HG03097 (cell line): ENCODE results near the gene MORC3.

Experiments
- ATAC-seq: cut with Tn5 transposase; IDR thresholded peaks from one replicate; pipeline ENCODE4 v1.9.1; 2021; ENCODE audit not compliant: unreplicated experiment, low FRiP score

The MORC3 gene

DNA sequence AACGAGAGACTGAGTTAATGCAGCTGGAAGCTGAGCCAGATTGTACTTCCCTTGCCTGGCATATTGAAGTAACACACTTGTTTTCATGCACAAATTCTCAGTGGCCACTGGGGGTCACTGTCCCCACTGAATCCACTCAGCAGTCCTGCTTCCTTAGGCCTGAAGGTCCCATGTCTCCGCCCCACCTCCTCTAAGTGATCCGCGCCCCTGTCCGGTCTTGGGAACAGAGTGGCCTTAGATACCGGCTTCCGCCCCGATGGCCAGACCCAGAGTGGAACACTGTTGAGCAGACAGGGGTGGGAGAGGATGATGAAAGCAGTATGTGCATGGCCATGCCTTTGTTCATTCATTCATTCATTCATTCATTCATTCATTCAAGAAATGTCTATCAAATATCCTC lies 100.0 kb downstream of the MORC3 start:
- ATAC-seq, result peak; percentile 52

DNA sequence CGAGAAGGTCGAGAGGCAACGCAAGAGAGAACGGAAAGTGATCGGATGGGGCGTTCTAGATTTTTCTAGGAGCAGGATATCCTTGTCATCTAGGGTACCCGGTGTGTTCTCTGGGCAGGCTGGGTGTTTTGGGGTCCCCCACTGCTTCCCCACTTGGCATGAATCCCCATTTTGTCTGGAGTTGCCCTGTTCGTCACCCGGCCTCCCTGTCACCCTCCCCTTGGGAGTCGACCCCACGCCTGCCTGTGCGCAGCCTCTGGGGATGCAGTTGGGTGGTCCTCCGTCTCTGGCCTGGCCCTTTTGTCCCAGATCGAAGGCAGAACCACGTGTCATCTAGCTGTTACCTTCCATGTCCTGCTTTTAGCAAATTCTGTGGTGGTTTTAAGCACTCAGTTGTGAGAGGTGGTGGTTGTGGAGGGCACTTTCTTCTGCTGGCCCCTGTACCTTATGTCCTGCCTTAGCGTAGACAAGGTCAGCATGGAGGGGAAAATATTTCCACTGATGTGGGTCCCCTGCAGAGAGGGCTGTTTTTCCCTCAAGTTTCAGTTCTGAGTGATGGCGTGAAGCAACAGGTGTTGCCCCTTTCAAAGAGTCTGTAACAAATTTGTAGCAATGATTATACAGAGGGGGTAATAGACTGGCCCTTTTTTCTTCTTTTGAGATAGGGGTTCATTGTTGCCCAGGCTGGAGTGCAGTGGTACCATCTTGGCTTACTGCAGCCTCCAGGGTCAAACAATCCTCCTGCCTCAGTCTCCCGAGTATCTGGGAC lies 100.8 kb downstream of the MORC3 start:
- ATAC-seq, result no peak

DNA sequence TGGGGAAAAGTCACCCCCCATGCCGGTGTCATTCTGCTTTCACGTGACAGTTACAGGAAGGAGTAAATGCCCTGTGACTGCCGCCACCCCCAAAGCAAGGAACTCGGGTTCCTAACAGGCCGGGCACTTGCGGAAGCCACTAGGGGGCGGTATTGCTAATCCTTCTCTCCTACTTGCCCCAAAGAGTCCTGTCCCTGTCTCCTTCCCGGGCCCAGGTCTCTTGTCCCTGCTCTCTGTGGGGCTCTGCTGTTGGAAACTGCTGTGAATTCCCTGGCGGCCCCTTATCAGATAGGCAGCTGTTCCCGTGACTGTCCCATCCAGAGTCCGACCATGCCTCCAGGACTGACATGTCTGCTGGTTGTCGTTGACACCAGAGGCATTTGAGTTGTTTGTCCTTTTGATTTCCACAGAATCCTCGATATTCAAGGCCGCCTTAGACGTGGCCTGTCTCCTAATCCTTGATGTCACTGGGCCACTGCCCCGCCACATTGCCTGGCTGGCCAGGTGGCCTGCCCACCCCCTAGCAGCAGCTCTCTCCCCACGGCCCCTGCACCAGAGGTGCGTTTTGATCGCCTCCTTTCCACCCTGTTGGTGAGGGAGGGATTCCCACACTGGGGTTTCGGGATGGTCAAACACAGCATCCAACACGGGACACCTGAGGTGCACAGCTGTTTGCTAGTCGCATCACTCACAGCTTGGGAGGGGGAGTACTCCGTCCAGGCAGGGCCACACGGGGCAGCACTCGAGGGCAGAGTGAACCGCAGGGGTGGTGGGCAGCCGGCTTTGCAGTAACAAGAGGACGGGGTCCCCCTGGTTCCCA lies 102.5 kb downstream of the MORC3 start:
- no peak for ATAC-seq

DNA sequence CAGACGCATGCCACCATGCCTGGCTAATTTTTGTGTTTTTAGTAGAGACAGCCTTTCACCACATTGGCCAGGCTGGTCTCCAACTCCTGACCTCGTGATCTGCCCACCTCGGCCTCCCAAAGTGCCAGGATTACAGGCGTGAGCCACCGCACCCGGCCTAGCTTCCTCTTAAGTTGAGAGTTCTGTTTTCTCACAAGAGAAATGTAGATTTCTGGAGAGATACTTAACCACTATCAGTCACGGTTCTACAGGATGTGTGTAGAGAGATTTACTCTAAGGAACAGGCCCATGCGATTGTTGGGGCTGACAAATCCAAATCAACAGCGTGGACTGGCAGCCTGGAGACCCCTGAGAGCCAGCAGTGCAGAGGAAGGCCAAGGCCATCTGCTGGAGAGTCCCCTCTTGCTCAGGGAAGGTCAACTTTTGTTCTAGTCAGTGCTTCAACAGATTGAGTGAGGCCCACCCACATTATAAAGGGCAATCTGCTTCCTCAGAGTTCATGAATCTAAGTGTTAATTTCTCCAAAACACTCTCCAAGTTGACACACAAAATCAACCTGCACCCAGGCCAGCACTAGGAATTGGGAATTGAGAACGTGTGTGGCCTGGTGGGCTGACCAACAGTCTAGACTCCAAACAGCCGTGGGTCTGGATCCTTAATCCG lies 103.9 kb downstream of the MORC3 start:
- no peak for ATAC-seq

DNA sequence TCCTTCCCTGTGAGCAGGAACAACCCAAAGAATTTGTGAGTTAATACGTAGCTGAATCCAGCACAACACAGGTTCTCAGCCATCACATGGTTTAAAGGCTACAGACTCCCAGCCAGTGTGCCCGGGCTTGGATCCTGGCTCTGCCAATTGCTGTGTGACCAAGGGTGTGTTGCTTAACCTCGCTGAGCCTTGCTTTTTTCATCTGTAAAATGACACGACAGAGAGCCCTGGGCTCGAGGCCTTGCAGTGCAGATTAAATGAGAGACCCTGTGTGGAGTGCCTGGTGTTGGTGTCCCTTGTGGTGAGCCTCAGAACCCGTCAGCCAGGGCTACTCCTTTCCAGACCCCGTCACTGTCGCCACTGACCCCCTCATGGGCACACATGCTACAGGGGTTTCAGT lies 104.6 kb downstream of the MORC3 start:
- no peak for ATAC-seq

DNA sequence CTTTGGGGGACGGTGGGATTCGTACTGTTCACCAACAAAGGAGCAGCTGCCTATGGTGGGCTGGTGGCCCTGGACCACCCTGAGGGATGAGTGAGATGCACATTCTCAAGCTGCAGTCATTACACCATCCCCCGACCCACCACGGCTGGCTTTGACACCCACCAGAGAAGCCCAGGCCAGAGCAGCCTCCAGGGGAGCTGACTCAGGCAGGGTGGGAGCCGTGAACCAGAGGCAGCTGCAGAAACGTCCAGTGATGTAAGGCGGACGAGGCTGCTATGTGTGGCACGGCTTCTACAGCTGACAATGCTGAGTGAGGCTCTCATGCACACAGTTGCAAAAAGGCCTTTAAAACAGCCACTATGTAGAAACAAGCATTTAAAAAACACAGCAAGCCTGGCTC lies 105.3 kb downstream of the MORC3 start:
- no peak for ATAC-seq
